HepG2 (cell line): ENCODE data around the gene PCP4. TPM values are rescaled to one million over a fixed set of nuclear protein-coding genes. Genes with fewer than 3 reads are reported as not detected.

ENCODE experiments used
- ATAC-seq: fragments of 200-7000 bp; cut with Tn5 transposase; 3 replicates; pipeline ENCODE4 v1.9.1; 2020; ENCODE audit warnings: mild to moderate bottlenecking, moderate library complexity
- BruUV-seq: library from RNA; stranded (reverse); fragments of 400-500 nt; replicated peaks from 2 replicates; lab custom pipeline; 2021; lab: Mats Ljungman, UMichigan
- CTCF ChIA-PET: fragments of 300-600 bp; formaldehyde crosslinking; extraction: SDS; loops from one replicate; lab custom pipeline; 2021; ENCODE audit warnings: low total read pairs, inconsistent platforms, low intra/inter-chr PET ratio; lab: Yijun Ruan, JAX
- POLR2A ChIA-PET: fragments of 350-600 bp; sonication (Branson Sonifier 250); formaldehyde crosslinking; loops from one replicate; lab custom pipeline; 2020; ENCODE audit warnings: antibody characterized with exemption, inconsistent platforms; lab: Yijun Ruan, JAX
- DNase-seq: peaks from one replicate; pipeline ENCODE4 v3.0.0-alpha.2; 2015; ENCODE audit warnings: low spot score
- FAIRE-seq: peaks from 3 replicates; lab custom pipeline; 2011; peaks lifted over from hg19 to GRCh38; lab: Jason Lieb, UNC
- H2AFZ ChIP-seq: one replicate; pipeline ENCODE4 v1.6.1; 2011; ENCODE audit warnings: low read length, inconsistent platforms
- H3K27ac ChIP-seq: fragments of 300-600 bp; 3 replicates; pipeline ENCODE4 v1.8.0; 2011; ENCODE audit warnings: mixed run types, mild to moderate bottlenecking, mixed read lengths, low read length, inconsistent platforms; ENCODE audit not compliant: insufficient read depth; ENCODE audit errors: extremely low read length
- H3K27me3 ChIP-seq, 2 experiments: fragments of 200-600 bp in 1 of 2; 2 replicates in 1 of 2; 3 replicates in 1 of 2; pipeline versions ENCODE4 v1.6.0 to v1.8.0; 2011; ENCODE audit warnings: low read length in 2 of 2, mild to moderate bottlenecking in 2 of 2, moderate library complexity in 2 of 2, inconsistent platforms in 1 of 2; ENCODE audit not compliant: insufficient read depth in 2 of 2, control insufficient read depth in 1 of 2
- H3K36me3 ChIP-seq, 2 experiments: fragments of 200-600 bp in 1 of 2; replicated peaks in 1 of 2; 2 replicates in 1 of 2; 3 replicates in 1 of 2; pipeline versions ENCODE4 v1.5.1 to v1.8.0; 2011; ENCODE audit warnings: low read length in 2 of 2, inconsistent platforms in 1 of 2; ENCODE audit not compliant: insufficient read depth in 2 of 2, control insufficient read depth in 1 of 2
- H3K4me1 ChIP-seq: 2 replicates; pipeline ENCODE4 v1.5.1; 2012; ENCODE audit warnings: low read length, inconsistent platforms; ENCODE audit not compliant: insufficient read depth
- H3K4me2 ChIP-seq: 2 replicates; pipeline ENCODE4 v1.6.0; 2011; ENCODE audit warnings: low read depth, low read length, inconsistent platforms
- H3K4me3 ChIP-seq, 3 experiments: fragments of 200-600 bp in 1 of 3; sonication (generic), shearing (Covaris generic) in 1 of 3; replicated peaks in 1 of 3; 2 replicates each; pipeline ENCODE4 v1.5.1; 2011 to 2016; ENCODE audit warnings: low read length in 3 of 3, inconsistent platforms in 2 of 3, low read depth in 2 of 3, mild to moderate bottlenecking in 2 of 3, control low read depth in 1 of 3, mixed read lengths in 1 of 3; ENCODE audit not compliant: insufficient read depth in 1 of 3
- H3K79me2 ChIP-seq: one replicate; pipeline ENCODE4 v1.6.1; 2011; ENCODE audit warnings: low read length, inconsistent platforms; ENCODE audit not compliant: insufficient read depth
- H3K9ac ChIP-seq: 2 replicates; pipeline ENCODE4 v1.6.0; 2011; ENCODE audit warnings: mild to moderate bottlenecking, low read depth, low read length, inconsistent platforms; ENCODE audit not compliant: insufficient read depth
- H3K9me3 ChIP-seq: 2 replicates; pipeline ENCODE4 v1.5.1; 2012; ENCODE audit warnings: mild to moderate bottlenecking, low read length
- H4K20me1 ChIP-seq: 2 replicates; pipeline ENCODE4 v1.6.0; 2011; ENCODE audit warnings: inconsistent platforms, mild to moderate bottlenecking, low read length, moderate library complexity; ENCODE audit not compliant: insufficient read depth
- IRF2 ChIP-seq: IDR thresholded peaks from 2 replicates; pipeline ENCODE4 v1.6.1; 2018; ENCODE audit warnings: missing genetic modification reagents, missing compliant biosample characterization
- JUN ChIP-seq: sonication (generic); formaldehyde crosslinking; IDR thresholded peaks from 2 replicates; pipeline ENCODE4 v1.4.0; 2020; ENCODE audit warnings: mild to moderate bottlenecking, missing genetic modification reagents
- MTF2 ChIP-seq: sonication (generic); formaldehyde crosslinking; IDR thresholded peaks from 2 replicates; pipeline ENCODE4 v1.5.0; 2020; ENCODE audit warnings: missing genetic modification reagents, borderline replicate concordance
- NKX3-1 ChIP-seq: sonication (generic); formaldehyde crosslinking; IDR thresholded peaks from 2 replicates; pipeline ENCODE4 v1.5.0; 2020; ENCODE audit warnings: missing genetic modification reagents
- RBM39 ChIP-seq: fragments of 200-400 bp; formaldehyde crosslinking; IDR thresholded peaks from one replicate; pipeline ENCODE4 v1.6.1; 2018; ENCODE audit warnings: antibody characterized with exemption, mild to moderate bottlenecking, low read depth, low read length; ENCODE audit not compliant: poor library complexity, severe bottlenecking
- SMARCE1 ChIP-seq: fragments of 450-650 bp; IDR thresholded peaks from 2 replicates; pipeline ENCODE4 v1.6.1; 2017; ENCODE audit warnings: borderline replicate concordance
- SRY ChIP-seq: sonication (generic); formaldehyde crosslinking; IDR thresholded peaks from 2 replicates; pipeline ENCODE4 v1.8.0; 2022; ENCODE audit warnings: mild to moderate bottlenecking, missing genetic modification reagents
- ZFAT ChIP-seq: sonication (generic); formaldehyde crosslinking; conservative IDR thresholded peaks from 2 replicates; pipeline ENCODE4 v1.8.1; 2023; ENCODE audit warnings: missing genetic modification reagents, inconsistent platforms
- ZNF510 ChIP-seq: sonication (generic); formaldehyde crosslinking; IDR thresholded peaks from 2 replicates; pipeline ENCODE4 v1.4.0; 2020; ENCODE audit warnings: low read depth, mild to moderate bottlenecking, missing genetic modification reagents
- ZNF550 ChIP-seq: sonication (generic); formaldehyde crosslinking; IDR thresholded peaks from 2 replicates; pipeline ENCODE4 v1.4.0; 2020; ENCODE audit warnings: mild to moderate bottlenecking, missing genetic modification reagents, borderline replicate concordance
- WGBS: methylation state at CpG from one replicate; pipeline ENCODE4 v1.1.6; 2017; ENCODE audit warnings: low lambda C conversion rate; 5-methylcytosine and 5-hydroxymethylcytosine counted together
- in situ Hi-C: cut with HindIII; loops from 2 replicates; pipeline ENCODE4 v1.10.0; 2017; ENCODE audit warnings: low pct_unique_long_range_greater_than_20kb; ENCODE audit not compliant: extremely low pct_ligation_motif_present
- intact Hi-C: fragments of 100-400 bp; cut with micrococcal nuclease; formaldehyde crosslinking; loops from one replicate; pipeline ENCODE4 v1.10.0; 2022; ENCODE audit not compliant: unreplicated experiment
- polyA plus RNA-seq, 8 experiments: library from polyadenylated mRNA; depleted of rRNA in 3 of 8; stranded (reverse) in 7 of 8; unstranded in 1 of 8; fragments of >200 nt; fragmentation: Illumina TruSeq in 4 of 8; extraction: Trizol in 4 of 8; gene quantifications; 2 replicates each; pipeline versions ENCODE4 v1.2.1 to v1.2.3, GENCODE V29; 2011 to 2016; ENCODE audit warnings: low read depth in 4 of 8, missing spikeins in 1 of 8, mixed read lengths in 1 of 8; ENCODE audit not compliant: insufficient read depth in 1 of 8
- total RNA-seq, 5 experiments: library from RNA; depleted of rRNA; stranded (reverse); fragments of >200 nt; fragmentation: Illumina TruSeq; extraction: Trizol; gene quantifications; 2 replicates each; pipeline ENCODE4 v1.2.3, GENCODE V29; 2016; ENCODE audit warnings: low read depth in 1 of 5
- TF ChIP-seq, protein P1 (sequence below): IDR thresholded peaks from 2 replicates; pipeline ENCODE4 v1.6.1; 2016; ENCODE audit warnings: missing genetic modification reagents, missing compliant biosample characterization
- TF ChIP-seq, protein P2 (sequence below): IDR thresholded peaks from 2 replicates; pipeline ENCODE4 v1.6.1; 2016; ENCODE audit warnings: mild to moderate bottlenecking
- TF ChIP-seq, protein P3 (sequence below): sonication (generic); formaldehyde crosslinking; IDR thresholded peaks from 2 replicates; pipeline ENCODE4 v1.8.1; 2023; ENCODE audit warnings: missing genetic modification reagents, mild to moderate bottlenecking, borderline replicate concordance
- TF ChIP-seq, protein P4 (sequence below): sonication (generic); formaldehyde crosslinking; IDR thresholded peaks from 2 replicates; pipeline ENCODE4 v1.8.0; 2022; ENCODE audit warnings: low read depth, missing genetic modification reagents
- TF ChIP-seq, protein P5 (sequence below): sonication (generic); formaldehyde crosslinking; IDR thresholded peaks from 2 replicates; pipeline ENCODE4 v1.8.0; 2022; ENCODE audit warnings: missing genetic modification reagents, mild to moderate bottlenecking, borderline replicate concordance

The PCP4 gene
- total and polyA plus RNA-seq, 2 of the 13 experiments (the other 11 are each of a cell fraction or from before 2014, with no cell fraction given), result not detected

DNA sequence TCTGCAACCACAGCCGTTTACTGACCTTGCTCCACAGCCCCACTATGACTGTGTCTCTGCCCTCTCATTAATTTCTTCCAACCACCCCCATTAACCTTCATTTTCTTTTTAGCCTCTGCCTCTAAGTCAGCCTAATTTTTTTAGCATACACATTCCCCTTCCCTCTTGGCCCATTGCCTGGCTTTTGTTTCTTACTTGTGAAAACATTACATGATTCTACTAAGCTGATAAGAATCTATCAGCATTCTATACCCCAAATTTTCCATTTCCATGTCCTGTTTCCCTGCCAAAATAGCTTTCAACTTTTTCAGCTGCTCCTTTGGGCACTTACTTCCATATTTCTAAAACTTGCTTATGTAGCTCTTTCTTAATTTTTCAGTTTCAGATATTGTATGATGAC, 79.8 kb downstream of the PCP4 start:
- no TSS peak for BruUV-seq
- 7% methylated on average over 1 of the region's 1 CpG for WGBS
- ATAC-seq, result no peak
- no peak for FAIRE-seq
- TF ChIP-seq ZNF550, result no peak
- no peak for TF ChIP-seq ZNF510 (CRISPR knock-in tag)
- TF ChIP-seq, protein P1, sequence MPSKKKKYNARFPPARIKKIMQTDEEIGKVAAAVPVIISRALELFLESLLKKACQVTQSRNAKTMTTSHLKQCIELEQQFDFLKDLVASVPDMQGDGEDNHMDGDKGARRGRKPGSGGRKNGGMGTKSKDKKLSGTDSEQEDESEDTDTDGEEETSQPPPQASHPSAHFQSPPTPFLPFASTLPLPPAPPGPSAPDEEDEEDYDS (CRISPR knock-in tag), result no peak
- no peak for TF ChIP-seq SRY (CRISPR knock-in tag)
- no peak for TF ChIP-seq JUN (CRISPR knock-in tag)
- TF ChIP-seq IRF2, result no peak
- no peak for TF ChIP-seq SMARCE1
- TF ChIP-seq NKX3-1 (CRISPR knock-in tag), result no peak
- TF ChIP-seq, protein P2, sequence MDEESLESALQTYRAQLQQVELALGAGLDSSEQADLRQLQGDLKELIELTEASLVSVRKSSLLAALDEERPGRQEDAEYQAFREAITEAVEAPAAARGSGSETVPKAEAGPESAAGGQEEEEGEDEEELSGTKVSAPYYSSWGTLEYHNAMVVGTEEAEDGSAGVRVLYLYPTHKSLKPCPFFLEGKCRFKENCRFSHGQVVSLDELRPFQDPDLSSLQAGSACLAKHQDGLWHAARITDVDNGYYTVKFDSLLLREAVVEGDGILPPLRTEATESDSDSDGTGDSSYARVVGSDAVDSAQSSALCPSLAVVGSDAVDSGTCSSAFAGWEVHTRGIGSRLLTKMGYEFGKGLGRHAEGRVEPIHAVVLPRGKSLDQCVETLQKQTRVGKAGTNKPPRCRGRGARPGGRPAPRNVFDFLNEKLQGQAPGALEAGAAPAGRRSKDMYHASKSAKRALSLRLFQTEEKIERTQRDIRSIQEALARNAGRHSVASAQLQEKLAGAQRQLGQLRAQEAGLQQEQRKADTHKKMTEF (CRISPR knock-in tag), result no peak
- no peak for TF ChIP-seq RBM39
- TF ChIP-seq MTF2, result no peak
- TF ChIP-seq, protein P3, sequence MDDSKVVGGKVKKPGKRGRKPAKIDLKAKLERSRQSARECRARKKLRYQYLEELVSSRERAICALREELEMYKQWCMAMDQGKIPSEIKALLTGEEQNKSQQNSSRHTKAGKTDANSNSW (CRISPR knock-in tag), result no peak
- no peak for TF ChIP-seq ZFAT (CRISPR knock-in tag)
- TF ChIP-seq, protein P4, sequence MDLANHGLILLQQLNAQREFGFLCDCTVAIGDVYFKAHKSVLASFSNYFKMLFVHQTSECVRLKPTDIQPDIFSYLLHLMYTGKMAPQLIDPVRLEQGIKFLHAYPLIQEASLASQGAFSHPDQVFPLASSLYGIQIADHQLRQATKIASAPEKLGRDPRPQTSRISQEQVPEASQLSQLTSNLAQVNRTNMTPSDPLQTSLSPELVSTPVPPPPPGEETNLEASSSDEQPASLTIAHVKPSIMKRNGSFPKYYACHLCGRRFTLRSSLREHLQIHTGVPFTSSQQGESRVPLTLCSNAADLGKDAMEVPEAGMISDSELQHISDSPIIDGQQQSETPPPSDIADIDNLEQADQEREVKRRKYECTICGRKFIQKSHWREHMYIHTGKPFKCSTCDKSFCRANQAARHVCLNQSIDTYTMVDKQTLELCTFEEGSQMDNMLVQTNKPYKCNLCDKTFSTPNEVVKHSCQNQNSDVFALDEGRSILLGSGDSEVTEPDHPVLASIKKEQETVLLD, result no peak
- TF ChIP-seq, protein P5, sequence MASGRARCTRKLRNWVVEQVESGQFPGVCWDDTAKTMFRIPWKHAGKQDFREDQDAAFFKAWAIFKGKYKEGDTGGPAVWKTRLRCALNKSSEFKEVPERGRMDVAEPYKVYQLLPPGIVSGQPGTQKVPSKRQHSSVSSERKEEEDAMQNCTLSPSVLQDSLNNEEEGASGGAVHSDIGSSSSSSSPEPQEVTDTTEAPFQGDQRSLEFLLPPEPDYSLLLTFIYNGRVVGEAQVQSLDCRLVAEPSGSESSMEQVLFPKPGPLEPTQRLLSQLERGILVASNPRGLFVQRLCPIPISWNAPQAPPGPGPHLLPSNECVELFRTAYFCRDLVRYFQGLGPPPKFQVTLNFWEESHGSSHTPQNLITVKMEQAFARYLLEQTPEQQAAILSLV (CRISPR knock-in tag), result no peak
- TF ChIP-seq, all 625 proteins: peak for 0
- Histone ChIP-seq H3K36me3 (no peaks in the 10 kb centered on the region), H4K20me1 (no peaks in the 10 kb centered on the region), H3K4me1 (no peaks in the 10 kb centered on the region), H3K9ac (no peak overlapping the region), H3K79me2 (no peaks in the 10 kb centered on the region), H3K27ac (no peak overlapping the region), H3K9me3 (peaks cover 100% of the 10 kb centered on the region), H3K27me3 (no peaks in the 10 kb centered on the region), H2AFZ (no peak overlapping the region), H3K4me3 (no peak overlapping the region), H3K4me2 (no peak overlapping the region)
- ChIA-PET CTCF (no interaction called here), POLR2A (no interaction called here)
- in situ Hi-C loops, result no loop called here
- no peak for DNase-seq
- intact Hi-C loops, result no loop called here
